ENCODE measurements around the gene SIK3. TPM values are rescaled to one million over a fixed set of nuclear protein-coding genes. Genes with fewer than 3 reads are reported as not detected.

The SIK3 gene
- total RNA-seq, 1 donor from 2014 or later = 24.4 TPM

DNA sequence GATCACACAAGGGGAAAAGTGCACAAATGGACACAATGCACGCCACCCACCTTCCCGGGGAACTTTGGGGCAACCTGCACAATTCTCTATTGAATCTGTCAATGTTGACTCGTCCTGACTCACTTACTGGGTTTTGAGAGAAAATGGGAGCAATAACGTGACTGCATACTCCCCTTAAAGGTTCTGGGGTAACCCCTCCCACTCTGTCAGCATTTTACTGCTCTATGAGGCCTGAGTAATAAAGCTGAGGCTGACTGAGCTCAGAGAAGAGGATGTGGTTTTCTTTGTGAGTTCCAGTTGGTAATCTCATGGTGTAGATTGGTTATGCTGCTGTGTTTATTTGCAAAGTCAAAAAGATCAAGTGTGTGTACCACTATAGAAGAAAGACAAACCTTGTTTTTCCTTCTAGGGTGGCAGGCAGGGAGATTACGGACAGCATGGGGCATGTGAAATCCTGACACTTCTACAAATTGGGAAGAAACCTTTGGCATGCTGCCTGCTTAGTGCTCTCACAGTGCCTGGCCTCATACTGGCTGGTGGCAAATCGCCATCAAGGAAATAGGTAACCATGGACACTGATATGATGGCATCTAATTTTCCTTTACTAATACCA, 244.7 kb downstream of the SIK3 start:
- no peaks in the 10 kb centered on the region for H3K27me3 ChIP-seq
- H3K9ac ChIP-seq = no peak overlapping the region
- no peak overlapping the region for H3K4me2 ChIP-seq
- H3K79me2 ChIP-seq (ENCODE audit: low read depth) = no peaks in the 10 kb centered on the region
- peaks cover 30% of the 10 kb centered on the region for H3K36me3 Mint-ChIP-seq
- no peak for DNase-seq (ENCODE audit: low spot score)
- H4K20me1 ChIP-seq (ENCODE audit: low read depth) = no peaks in the 10 kb centered on the region
- no peak overlapping the region for H3K4me3 Mint-ChIP-seq
- no peak overlapping the region for H3K4me3 ChIP-seq
- no peaks in the 10 kb centered on the region for H3K4me1 Mint-ChIP-seq
- no peak overlapping the region for H3K27ac ChIP-seq
- no peak overlapping the region for H2AFZ ChIP-seq (replicated peaks)
- no peaks in the 10 kb centered on the region for H3K4me1 ChIP-seq
- no peaks in the 10 kb centered on the region for H3K9me3 ChIP-seq (ENCODE audit: low read depth)
- no peaks in the 10 kb centered on the region for H3F3A ChIP-seq (ENCODE audit: low read depth)
- H3K27me3 Mint-ChIP-seq (ENCODE audit: insufficient read depth, low read depth) = no peaks in the 10 kb centered on the region
- no peaks in the 10 kb centered on the region for H3K9me3 Mint-ChIP-seq
- TF ChIP-seq EZH2phosphoT487 (IDR thresholded peaks at IDR 0.05) (no peak), EZH2 (IDR thresholded peaks at IDR 0.05) (no peak)
- TF ChIP-seq, protein P1, sequence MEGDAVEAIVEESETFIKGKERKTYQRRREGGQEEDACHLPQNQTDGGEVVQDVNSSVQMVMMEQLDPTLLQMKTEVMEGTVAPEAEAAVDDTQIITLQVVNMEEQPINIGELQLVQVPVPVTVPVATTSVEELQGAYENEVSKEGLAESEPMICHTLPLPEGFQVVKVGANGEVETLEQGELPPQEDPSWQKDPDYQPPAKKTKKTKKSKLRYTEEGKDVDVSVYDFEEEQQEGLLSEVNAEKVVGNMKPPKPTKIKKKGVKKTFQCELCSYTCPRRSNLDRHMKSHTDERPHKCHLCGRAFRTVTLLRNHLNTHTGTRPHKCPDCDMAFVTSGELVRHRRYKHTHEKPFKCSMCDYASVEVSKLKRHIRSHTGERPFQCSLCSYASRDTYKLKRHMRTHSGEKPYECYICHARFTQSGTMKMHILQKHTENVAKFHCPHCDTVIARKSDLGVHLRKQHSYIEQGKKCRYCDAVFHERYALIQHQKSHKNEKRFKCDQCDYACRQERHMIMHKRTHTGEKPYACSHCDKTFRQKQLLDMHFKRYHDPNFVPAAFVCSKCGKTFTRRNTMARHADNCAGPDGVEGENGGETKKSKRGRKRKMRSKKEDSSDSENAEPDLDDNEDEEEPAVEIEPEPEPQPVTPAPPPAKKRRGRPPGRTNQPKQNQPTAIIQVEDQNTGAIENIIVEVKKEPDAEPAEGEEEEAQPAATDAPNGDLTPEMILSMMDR (IDR thresholded peaks at IDR 0.05) = no peak
- H3K36me3 ChIP-seq = peaks cover 5% of the 10 kb centered on the region
- H3K27ac Mint-ChIP-seq = no peak overlapping the region

GRCh38 chr11:116852261-116853031, 245.8 kb downstream of the SIK3 start:
- Mint-ChIP-seq H3K27ac (no peak overlapping the region), H3K4me1 (no peaks in the 10 kb centered on the region), H3K4me3 (no peak overlapping the region), H3K9me3 (no peaks in the 10 kb centered on the region), H3K36me3 (peaks cover 27% of the 10 kb centered on the region), H3K27me3 (ENCODE audit: insufficient read depth, low read depth) (no peaks in the 10 kb centered on the region)
- Histone ChIP-seq H3K36me3 (peaks cover 5% of the 10 kb centered on the region), H4K20me1 (ENCODE audit: low read depth) (no peaks in the 10 kb centered on the region), H3K9me3 (ENCODE audit: low read depth) (no peaks in the 10 kb centered on the region), H3K4me2 (no peak overlapping the region), H3K27me3 (no peaks in the 10 kb centered on the region), H3K4me1 (no peaks in the 10 kb centered on the region), H3K79me2 (ENCODE audit: low read depth) (no peaks in the 10 kb centered on the region), H3K9ac (no peak overlapping the region), H3K4me3 (no peak overlapping the region), H3K27ac (no peak overlapping the region), H2AFZ (replicated peaks) (no peak overlapping the region), H3F3A (ENCODE audit: low read depth) (no peaks in the 10 kb centered on the region)
- DNase-seq (ENCODE audit: low spot score) = no peak
- TF ChIP-seq EZH2 (IDR thresholded peaks at IDR 0.05) (no peak), EZH2phosphoT487 (IDR thresholded peaks at IDR 0.05) (no peak)
- TF ChIP-seq, protein P1 (IDR thresholded peaks at IDR 0.05) = no peak

DNA sequence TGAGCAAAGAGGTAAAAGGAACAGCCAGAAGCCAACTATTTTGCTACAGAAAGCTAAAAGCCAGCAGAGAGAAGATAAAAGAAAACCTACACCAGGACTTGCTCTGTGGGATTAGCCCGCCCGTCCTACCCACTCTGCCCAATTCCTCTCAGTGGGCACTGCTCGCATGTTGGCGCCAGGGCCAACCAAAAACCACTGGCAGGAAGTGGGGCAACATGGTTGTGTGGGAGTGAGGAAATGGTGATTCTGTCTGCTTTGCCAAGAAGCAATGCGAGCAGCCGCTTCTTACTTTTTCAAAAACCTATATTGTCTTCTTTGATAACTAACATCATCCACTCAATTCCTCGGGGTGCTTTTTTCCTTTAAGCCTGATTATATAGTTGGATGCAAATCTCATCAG, 246.6 kb downstream of the SIK3 start:
- Histone ChIP-seq H3K4me2 (no peak overlapping the region), H3K4me1 (no peaks in the 10 kb centered on the region), H2AFZ (replicated peaks) (no peak overlapping the region), H3K79me2 (ENCODE audit: low read depth) (no peaks in the 10 kb centered on the region), H3K27me3 (no peaks in the 10 kb centered on the region), H3K27ac (no peak overlapping the region), H3K36me3 (peaks cover under 1% of the 10 kb centered on the region), H3K9ac (no peak overlapping the region), H4K20me1 (ENCODE audit: low read depth) (no peaks in the 10 kb centered on the region), H3F3A (ENCODE audit: low read depth) (no peaks in the 10 kb centered on the region), H3K4me3 (no peak overlapping the region), H3K9me3 (ENCODE audit: low read depth) (no peaks in the 10 kb centered on the region)
- TF ChIP-seq EZH2phosphoT487 (IDR thresholded peaks at IDR 0.05) = no peak
- no peak for TF ChIP-seq EZH2 (IDR thresholded peaks at IDR 0.05)
- TF ChIP-seq, protein P1 (IDR thresholded peaks at IDR 0.05) = no peak
- H3K27ac Mint-ChIP-seq = no peak overlapping the region
- H3K4me1 Mint-ChIP-seq = no peaks in the 10 kb centered on the region
- no peak overlapping the region for H3K4me3 Mint-ChIP-seq
- no peaks in the 10 kb centered on the region for H3K9me3 Mint-ChIP-seq
- peaks cover 32% of the 10 kb centered on the region for H3K36me3 Mint-ChIP-seq
- no peak for DNase-seq (ENCODE audit: low spot score)
- no peaks in the 10 kb centered on the region for H3K27me3 Mint-ChIP-seq (ENCODE audit: insufficient read depth, low read depth)

All from neural progenitor cell (in vitro differentiated cells).